ENCODE measurements around the gene LRP8. TPM values are rescaled to one million over a fixed set of nuclear protein-coding genes. Genes with fewer than 3 reads are reported as not detected.

The LRP8 gene
- total and polyA plus RNA-seq, 4 donors, result 0.15 to 0.75 (median 0.29) TPM

DNA sequence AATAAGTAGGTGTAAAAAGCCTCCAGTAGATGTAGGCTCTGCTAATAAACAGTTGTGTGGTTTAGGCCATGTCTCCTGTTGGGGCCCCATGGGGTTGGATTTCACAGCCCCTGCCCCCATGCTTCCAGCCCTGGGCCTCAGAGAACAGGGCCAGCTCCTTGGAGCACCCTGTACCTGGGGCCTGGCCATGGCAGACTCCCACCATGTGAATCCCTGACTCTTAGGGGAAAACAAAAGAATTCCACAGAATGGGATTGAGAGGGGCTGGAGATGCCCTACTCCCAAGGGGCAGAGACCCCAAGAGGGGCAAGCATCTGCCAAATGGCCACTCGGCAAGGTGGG lies 11.5 kb downstream of the LRP8 start:
- Histone ChIP-seq H3K4me1 (ENCODE audit: control insufficient read depth in 4 of 4, insufficient read depth in 4 of 4, low read length in 3 of 4) (no peaks in the 10 kb centered on the region), H3K36me3 (ENCODE audit: control insufficient read depth in 4 of 4, insufficient read depth in 3 of 4, low read depth in 1 of 4, low read length in 3 of 4) (no peaks in the 10 kb centered on the region), H3K9me3 (ENCODE audit: control insufficient read depth in 4 of 4, low read length in 3 of 4) (no peaks in the 10 kb centered on the region), H3K27ac (ENCODE audit: low read depth in 1 of 2, low read length in 2 of 2) (no peak overlapping the region), H3K9ac (ENCODE audit: low read depth in 1 of 2, low read length in 2 of 2) (no peak overlapping the region), H3K4me3 (ENCODE audit: low read depth in 1 of 3, low read length in 3 of 3) (no peak overlapping the region), H3K27me3 (ENCODE audit: control insufficient read depth in 4 of 4, insufficient read depth in 4 of 4, low read length in 3 of 4) (no peaks in the 10 kb centered on the region)
- DNase-seq (ENCODE audit: low spot score), result no peak
- WGBS, result 74% methylated on average over 1 of the region's 1 CpG
- TF ChIP-seq RXRA (IDR thresholded peaks at IDR 0.05) (no peak), RAD21 (IDR thresholded peaks at IDR 0.05) (no peak), HNF4G (IDR thresholded peaks at IDR 0.05) (no peak), GABPA (IDR thresholded peaks at IDR 0.05 in 1 of 2, conservative IDR thresholded peaks at IDR 0.05 in 1 of 2) (no peak), JUND (IDR thresholded peaks at IDR 0.05) (no peak), FOXA1 (IDR thresholded peaks at IDR 0.05) (no peak), TAF1 (conservative IDR thresholded peaks at IDR 0.05) (no peak)
- TF ChIP-seq, protein P1, sequence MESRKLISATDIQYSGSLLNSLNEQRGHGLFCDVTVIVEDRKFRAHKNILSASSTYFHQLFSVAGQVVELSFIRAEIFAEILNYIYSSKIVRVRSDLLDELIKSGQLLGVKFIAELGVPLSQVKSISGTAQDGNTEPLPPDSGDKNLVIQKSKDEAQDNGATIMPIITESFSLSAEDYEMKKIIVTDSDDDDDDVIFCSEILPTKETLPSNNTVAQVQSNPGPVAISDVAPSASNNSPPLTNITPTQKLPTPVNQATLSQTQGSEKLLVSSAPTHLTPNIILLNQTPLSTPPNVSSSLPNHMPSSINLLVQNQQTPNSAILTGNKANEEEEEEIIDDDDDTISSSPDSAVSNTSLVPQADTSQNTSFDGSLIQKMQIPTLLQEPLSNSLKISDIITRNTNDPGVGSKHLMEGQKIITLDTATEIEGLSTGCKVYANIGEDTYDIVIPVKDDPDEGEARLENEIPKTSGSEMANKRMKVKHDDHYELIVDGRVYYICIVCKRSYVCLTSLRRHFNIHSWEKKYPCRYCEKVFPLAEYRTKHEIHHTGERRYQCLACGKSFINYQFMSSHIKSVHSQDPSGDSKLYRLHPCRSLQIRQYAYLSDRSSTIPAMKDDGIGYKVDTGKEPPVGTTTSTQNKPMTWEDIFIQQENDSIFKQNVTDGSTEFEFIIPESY (IDR thresholded peaks at IDR 0.05), result no peak
- TF ChIP-seq, protein P2, sequence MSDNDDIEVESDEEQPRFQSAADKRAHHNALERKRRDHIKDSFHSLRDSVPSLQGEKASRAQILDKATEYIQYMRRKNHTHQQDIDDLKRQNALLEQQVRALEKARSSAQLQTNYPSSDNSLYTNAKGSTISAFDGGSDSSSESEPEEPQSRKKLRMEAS (IDR thresholded peaks at IDR 0.05), result no peak
- TF ChIP-seq, protein P3, sequence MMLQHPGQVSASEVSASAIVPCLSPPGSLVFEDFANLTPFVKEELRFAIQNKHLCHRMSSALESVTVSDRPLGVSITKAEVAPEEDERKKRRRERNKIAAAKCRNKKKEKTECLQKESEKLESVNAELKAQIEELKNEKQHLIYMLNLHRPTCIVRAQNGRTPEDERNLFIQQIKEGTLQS (IDR thresholded peaks at IDR 0.05), result no peak

DNA sequence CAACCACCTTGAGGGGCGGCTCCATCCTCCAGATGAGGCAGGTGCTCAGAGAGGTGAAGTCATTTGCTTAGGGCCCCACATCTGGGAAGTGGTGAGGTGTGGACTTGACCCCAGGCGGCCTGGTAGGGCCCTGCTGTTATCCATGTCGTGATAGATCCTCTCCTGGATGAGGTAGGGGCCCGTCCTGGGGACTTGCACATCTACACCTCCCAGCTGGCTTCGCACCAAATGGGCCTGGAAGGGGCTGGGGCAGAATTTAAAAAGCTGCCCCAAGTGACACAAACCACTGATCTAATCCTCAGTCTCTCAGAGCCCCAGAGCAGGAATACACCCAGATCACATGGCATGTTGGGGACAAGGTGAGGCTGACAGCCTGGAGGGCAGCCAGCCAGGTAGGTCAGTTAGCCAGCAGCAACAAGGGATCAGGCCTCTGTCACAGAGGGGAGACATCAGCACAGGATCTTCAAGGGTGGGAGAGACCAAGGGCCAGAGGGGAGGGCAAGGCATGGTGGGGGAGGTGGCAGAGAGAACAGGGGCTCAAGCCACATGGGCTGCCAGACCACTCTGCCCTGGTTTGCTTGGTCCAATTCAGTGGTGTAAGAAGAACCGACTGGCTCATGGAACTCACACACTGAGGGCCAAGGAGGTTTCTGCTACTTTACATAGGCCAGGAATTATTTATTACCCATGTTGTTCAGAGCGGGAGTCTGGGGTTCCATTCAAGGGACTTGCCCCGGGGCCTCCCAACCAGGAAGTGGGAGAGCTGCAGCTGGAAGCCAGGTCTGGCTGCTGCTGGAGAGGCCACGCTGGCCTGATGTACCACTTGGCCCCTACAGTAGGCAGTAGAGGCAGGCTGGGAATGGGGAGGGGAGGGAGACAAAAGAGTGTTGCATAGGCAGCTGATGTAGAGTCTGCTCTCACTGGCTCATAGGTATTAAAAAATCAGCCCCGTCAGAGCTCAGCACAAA lies 12.1 kb downstream of the LRP8 start:
- 87% methylated on average over 10 of the region's 10 CpGs for WGBS
- Histone ChIP-seq H3K27me3 (ENCODE audit: control insufficient read depth in 4 of 4, insufficient read depth in 4 of 4, low read length in 3 of 4) (no peaks in the 10 kb centered on the region), H3K9ac (ENCODE audit: low read depth in 1 of 2, low read length in 2 of 2) (no peak overlapping the region), H3K4me1 (ENCODE audit: control insufficient read depth in 4 of 4, insufficient read depth in 4 of 4, low read length in 3 of 4) (no peaks in the 10 kb centered on the region), H3K4me3 (ENCODE audit: low read depth in 1 of 3, low read length in 3 of 3) (no peak overlapping the region), H3K9me3 (ENCODE audit: control insufficient read depth in 4 of 4, low read length in 3 of 4) (no peaks in the 10 kb centered on the region), H3K36me3 (ENCODE audit: control insufficient read depth in 4 of 4, insufficient read depth in 3 of 4, low read depth in 1 of 4, low read length in 3 of 4) (no peaks in the 10 kb centered on the region), H3K27ac (ENCODE audit: low read depth in 1 of 2, low read length in 2 of 2) (no peak overlapping the region)
- no peak for DNase-seq (ENCODE audit: low spot score)
- TF ChIP-seq YY1 (IDR thresholded peaks at IDR 0.05) (no peak), GABPA (IDR thresholded peaks at IDR 0.05 in 1 of 2, conservative IDR thresholded peaks at IDR 0.05 in 1 of 2) (no peak)
- TF ChIP-seq, protein P1 (IDR thresholded peaks at IDR 0.05), result no peak

DNA sequence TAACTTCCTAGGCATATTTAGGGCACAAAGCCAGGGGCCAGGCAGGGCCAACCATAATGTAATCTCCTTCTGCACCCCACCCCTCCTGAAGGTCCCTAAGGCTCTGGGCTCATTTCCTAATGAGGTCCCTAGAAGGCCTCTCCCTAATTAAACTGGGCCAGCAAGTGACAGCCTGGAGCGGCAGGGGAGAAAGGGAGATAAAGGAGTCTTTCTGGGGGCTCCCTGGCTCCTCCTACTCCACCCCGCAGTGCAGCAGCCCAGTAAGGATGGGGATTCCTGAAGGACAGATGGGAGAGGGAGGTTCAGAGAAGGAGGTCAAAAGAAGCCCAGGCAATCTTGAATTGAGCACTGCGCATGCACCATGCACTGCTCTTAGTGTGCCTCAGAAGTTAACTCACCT lies 12.8 kb downstream of the LRP8 start:
- no peak overlapping the region for H3K27ac ChIP-seq (ENCODE audit: low read depth in 1 of 2, low read length in 2 of 2)
- no peaks in the 10 kb centered on the region for H3K4me1 ChIP-seq (ENCODE audit: control insufficient read depth in 4 of 4, insufficient read depth in 4 of 4, low read length in 3 of 4)
- H3K9me3 ChIP-seq (ENCODE audit: control insufficient read depth in 4 of 4, low read length in 3 of 4), result no peaks in the 10 kb centered on the region
- H3K27me3 ChIP-seq (ENCODE audit: control insufficient read depth in 4 of 4, insufficient read depth in 4 of 4, low read length in 3 of 4), result no peaks in the 10 kb centered on the region
- no peaks in the 10 kb centered on the region for H3K36me3 ChIP-seq (ENCODE audit: control insufficient read depth in 4 of 4, insufficient read depth in 3 of 4, low read depth in 1 of 4, low read length in 3 of 4)
- no peak for DNase-seq (ENCODE audit: low spot score)
- H3K4me3 ChIP-seq (ENCODE audit: low read depth in 1 of 3, low read length in 3 of 3), result no peak overlapping the region
- 94% methylated on average over 3 of the region's 3 CpGs for WGBS
- no peak overlapping the region for H3K9ac ChIP-seq (ENCODE audit: low read depth in 1 of 2, low read length in 2 of 2)
- no peak for TF ChIP-seq HNF4G (IDR thresholded peaks at IDR 0.05)
- no peak for TF ChIP-seq SP1 (IDR thresholded peaks at IDR 0.05)
- TF ChIP-seq, protein P4, sequence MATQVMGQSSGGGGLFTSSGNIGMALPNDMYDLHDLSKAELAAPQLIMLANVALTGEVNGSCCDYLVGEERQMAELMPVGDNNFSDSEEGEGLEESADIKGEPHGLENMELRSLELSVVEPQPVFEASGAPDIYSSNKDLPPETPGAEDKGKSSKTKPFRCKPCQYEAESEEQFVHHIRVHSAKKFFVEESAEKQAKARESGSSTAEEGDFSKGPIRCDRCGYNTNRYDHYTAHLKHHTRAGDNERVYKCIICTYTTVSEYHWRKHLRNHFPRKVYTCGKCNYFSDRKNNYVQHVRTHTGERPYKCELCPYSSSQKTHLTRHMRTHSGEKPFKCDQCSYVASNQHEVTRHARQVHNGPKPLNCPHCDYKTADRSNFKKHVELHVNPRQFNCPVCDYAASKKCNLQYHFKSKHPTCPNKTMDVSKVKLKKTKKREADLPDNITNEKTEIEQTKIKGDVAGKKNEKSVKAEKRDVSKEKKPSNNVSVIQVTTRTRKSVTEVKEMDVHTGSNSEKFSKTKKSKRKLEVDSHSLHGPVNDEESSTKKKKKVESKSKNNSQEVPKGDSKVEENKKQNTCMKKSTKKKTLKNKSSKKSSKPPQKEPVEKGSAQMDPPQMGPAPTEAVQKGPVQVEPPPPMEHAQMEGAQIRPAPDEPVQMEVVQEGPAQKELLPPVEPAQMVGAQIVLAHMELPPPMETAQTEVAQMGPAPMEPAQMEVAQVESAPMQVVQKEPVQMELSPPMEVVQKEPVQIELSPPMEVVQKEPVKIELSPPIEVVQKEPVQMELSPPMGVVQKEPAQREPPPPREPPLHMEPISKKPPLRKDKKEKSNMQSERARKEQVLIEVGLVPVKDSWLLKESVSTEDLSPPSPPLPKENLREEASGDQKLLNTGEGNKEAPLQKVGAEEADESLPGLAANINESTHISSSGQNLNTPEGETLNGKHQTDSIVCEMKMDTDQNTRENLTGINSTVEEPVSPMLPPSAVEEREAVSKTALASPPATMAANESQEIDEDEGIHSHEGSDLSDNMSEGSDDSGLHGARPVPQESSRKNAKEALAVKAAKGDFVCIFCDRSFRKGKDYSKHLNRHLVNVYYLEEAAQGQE (IDR thresholded peaks at IDR 0.05), result no peak
- no peak for TF ChIP-seq FOXA1 (IDR thresholded peaks at IDR 0.05)
- TF ChIP-seq NR2F2 (IDR thresholded peaks at IDR 0.05), result no peak
- TF ChIP-seq RXRA (IDR thresholded peaks at IDR 0.05), result no peak
- TF ChIP-seq, protein P3 (IDR thresholded peaks at IDR 0.05), result no peak
- TF ChIP-seq, protein P2 (IDR thresholded peaks at IDR 0.05), result no peak
- TF ChIP-seq, protein P1 (IDR thresholded peaks at IDR 0.05), result no peak
- TF ChIP-seq TAF1 (conservative IDR thresholded peaks at IDR 0.05), result no peak
